ENCODE results near the gene EXD3. TPM values are rescaled to one million over a fixed set of nuclear protein-coding genes. Genes with fewer than 3 reads are reported as not detected.

The EXD3 gene
- total and polyA plus RNA-seq, 2 of the 13 experiments (the other 11 are each of a cell fraction or from before 2014, with no cell fraction given) = 2.7 to 4.8 TPM

- Histone ChIP-seq H3K27me3 (ENCODE audit: control insufficient read depth in 1 of 2, insufficient read depth in 2 of 2, low read length in 2 of 2) (peaks cover 3 to 12% of the 10 kb centered on the region in 2 experiments; a peak in 3 of 5 replicates), H3K4me3 (replicated peaks in 1 of 3; ENCODE audit: insufficient read depth in 1 of 3, low read depth in 2 of 3, low read length in 3 of 3) (no peak overlapping the region), H3K4me1 (ENCODE audit: insufficient read depth, low read length) (peaks cover 2% of the 10 kb centered on the region; the same call in 1 of the 2 replicates), H3K4me2 (ENCODE audit: low read depth, low read length) (no peak overlapping the region), H4K20me1 (ENCODE audit: insufficient read depth, low read length) (no peaks in the 10 kb centered on the region), H2AFZ (ENCODE audit: low read length) (no peak overlapping the region), H3K79me2 (ENCODE audit: insufficient read depth, low read length) (no peaks in the 10 kb centered on the region), H3K36me3 (replicated peaks in 1 of 2; ENCODE audit: control insufficient read depth in 1 of 2, insufficient read depth in 2 of 2, low read length in 2 of 2) (no peaks in the 10 kb centered on the region), H3K9ac (ENCODE audit: insufficient read depth, low read depth, low read length) (no peak overlapping the region), H3K9me3 (ENCODE audit: low read length) (no peaks in the 10 kb centered on the region), H3K27ac (ENCODE audit: extremely low read length, insufficient read depth, low read length) (no peak overlapping the region)
- WGBS (ENCODE audit: low lambda C conversion rate) = 62% methylated on average over 12 of the region's 12 CpGs
- no peak for FAIRE-seq
- ATAC-seq = no peak
- BruUV-seq (replicated peaks) = no TSS peak
- ChIA-PET POLR2A (no interaction called here), CTCF (ENCODE audit: low intra/inter-chr PET ratio, low total read pairs) (no interaction called here)
- intact Hi-C loops (cut with micrococcal nuclease; ENCODE audit: unreplicated experiment) (no loop called here), in situ Hi-C loops (cut with HindIII; ENCODE audit: extremely low pct_ligation_motif_present, low pct_unique_long_range_greater_than_20kb) (no loop called here)
- DNase-seq (ENCODE audit: low spot score) = no peak
- no peak for TF ChIP-seq GATAD2A (CRISPR knock-in tag; IDR thresholded peaks at IDR 0.05)
- TF ChIP-seq MLLT10 (CRISPR knock-in tag; IDR thresholded peaks at IDR 0.05) = no peak
- no peak for TF ChIP-seq GABPA (IDR thresholded peaks at IDR 0.05; ENCODE audit: low read depth, low read length)
- TF ChIP-seq GABPA (CRISPR knock-in tag; IDR thresholded peaks at IDR 0.05; ENCODE audit: low read depth) = no peak
- TF ChIP-seq GZF1 (CRISPR knock-in tag; IDR thresholded peaks at IDR 0.05) = no peak
- no peak for TF ChIP-seq ZNF143 (CRISPR knock-in tag; IDR thresholded peaks at IDR 0.05)
- no peak for TF ChIP-seq ZNF33A (CRISPR knock-in tag; IDR thresholded peaks at IDR 0.05; ENCODE audit: borderline replicate concordance)
- TF ChIP-seq CBX5 (CRISPR knock-in tag; IDR thresholded peaks at IDR 0.05; ENCODE audit: borderline replicate concordance) = no peak
- no peak for TF ChIP-seq ZNF563 (CRISPR knock-in tag; IDR thresholded peaks at IDR 0.05)
- no peak for TF ChIP-seq ZHX1 (CRISPR knock-in tag; IDR thresholded peaks at IDR 0.05; ENCODE audit: low read depth)
- TF ChIP-seq ZNF839 (CRISPR knock-in tag; IDR thresholded peaks at IDR 0.05; ENCODE audit: borderline replicate concordance) = no peak
- no peak for TF ChIP-seq STAT5B (CRISPR knock-in tag; IDR thresholded peaks at IDR 0.05)
- no peak for TF ChIP-seq HNF4G (IDR thresholded peaks at IDR 0.05; ENCODE audit: borderline replicate concordance, low read depth, low read length)
- no peak for TF ChIP-seq HNF4G (CRISPR knock-in tag; IDR thresholded peaks at IDR 0.05; ENCODE audit: borderline replicate concordance, low read depth)
- TF ChIP-seq BATF2 (CRISPR knock-in tag; IDR thresholded peaks at IDR 0.05) = no peak
- TF ChIP-seq SNAI1 (CRISPR knock-in tag; IDR thresholded peaks at IDR 0.05; ENCODE audit: borderline replicate concordance) = no peak
- TF ChIP-seq ZHX2 (IDR thresholded peaks at IDR 0.05; ENCODE audit: low read depth) = no peak
- no peak for TF ChIP-seq ZHX2 (CRISPR knock-in tag; IDR thresholded peaks at IDR 0.05; ENCODE audit: borderline replicate concordance)
These were observed 57.9 kb downstream of the EXD3 start for GRCh38 chr9:137365056-137365455.
